ENCODE results near the gene NPL.

Gene NPL

DNA sequence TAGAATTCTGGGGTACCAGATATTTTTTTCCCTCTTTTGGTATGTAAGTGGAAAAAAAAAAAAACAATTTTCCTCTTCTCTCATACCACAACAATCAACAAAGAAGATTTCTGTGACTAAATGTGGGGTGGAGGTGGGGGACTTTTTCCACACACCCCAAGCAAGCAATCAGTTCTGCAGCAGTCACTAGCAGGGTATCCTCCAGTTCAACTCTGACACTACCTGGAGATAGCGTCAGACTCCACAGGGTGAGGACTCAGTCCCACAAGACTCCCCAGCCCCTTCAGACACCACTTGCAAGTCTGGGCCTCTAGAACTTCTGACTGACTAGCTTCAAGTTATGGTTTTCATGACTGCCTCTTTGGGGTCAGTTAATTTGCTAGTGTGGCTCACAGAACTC lies 55.8 kb downstream of the NPL start (continued):
- TF ChIP-seq, protein P1, sequence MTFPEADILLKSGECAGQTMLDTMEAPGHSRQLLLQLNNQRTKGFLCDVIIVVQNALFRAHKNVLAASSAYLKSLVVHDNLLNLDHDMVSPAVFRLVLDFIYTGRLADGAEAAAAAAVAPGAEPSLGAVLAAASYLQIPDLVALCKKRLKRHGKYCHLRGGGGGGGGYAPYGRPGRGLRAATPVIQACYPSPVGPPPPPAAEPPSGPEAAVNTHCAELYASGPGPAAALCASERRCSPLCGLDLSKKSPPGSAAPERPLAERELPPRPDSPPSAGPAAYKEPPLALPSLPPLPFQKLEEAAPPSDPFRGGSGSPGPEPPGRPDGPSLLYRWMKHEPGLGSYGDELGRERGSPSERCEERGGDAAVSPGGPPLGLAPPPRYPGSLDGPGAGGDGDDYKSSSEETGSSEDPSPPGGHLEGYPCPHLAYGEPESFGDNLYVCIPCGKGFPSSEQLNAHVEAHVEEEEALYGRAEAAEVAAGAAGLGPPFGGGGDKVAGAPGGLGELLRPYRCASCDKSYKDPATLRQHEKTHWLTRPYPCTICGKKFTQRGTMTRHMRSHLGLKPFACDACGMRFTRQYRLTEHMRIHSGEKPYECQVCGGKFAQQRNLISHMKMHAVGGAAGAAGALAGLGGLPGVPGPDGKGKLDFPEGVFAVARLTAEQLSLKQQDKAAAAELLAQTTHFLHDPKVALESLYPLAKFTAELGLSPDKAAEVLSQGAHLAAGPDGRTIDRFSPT (tag by site-specific recombination; IDR thresholded peaks at IDR 0.05) = no peak
- TF ChIP-seq ZFHX2 (tag by site-specific recombination; conservative IDR thresholded peaks at IDR 0.05) (no peak), ZNF169 (tag by site-specific recombination; IDR thresholded peaks at IDR 0.05) (no peak), ZNF248 (tag by site-specific recombination; IDR thresholded peaks at IDR 0.05) (no peak), ZBTB20 (tag by site-specific recombination; IDR thresholded peaks at IDR 0.05) (no peak), ZNF202 (tag by site-specific recombination; IDR thresholded peaks at IDR 0.05; ENCODE audit: borderline replicate concordance) (no peak), ZNF140 (tag by site-specific recombination; IDR thresholded peaks at IDR 0.05) (no peak)

DNA sequence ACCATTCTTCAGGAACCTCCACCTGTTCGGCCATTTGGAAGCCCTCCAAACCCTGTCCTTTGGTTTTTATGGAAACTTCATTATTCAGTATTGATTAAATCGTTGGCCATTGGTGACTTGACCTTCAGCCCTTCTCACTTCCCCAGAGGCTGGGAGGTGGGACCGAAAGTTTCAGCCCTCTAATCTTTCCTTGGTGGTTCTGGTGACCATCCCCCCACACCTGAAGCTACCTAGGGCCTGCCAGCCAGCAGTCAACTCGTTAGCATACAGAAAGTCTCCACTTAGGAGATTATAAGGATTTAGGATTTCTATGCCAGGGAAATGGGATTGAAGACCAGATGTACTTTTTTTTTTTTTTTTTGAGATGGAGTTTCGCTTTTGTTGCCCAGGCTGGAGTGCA lies 56.3 kb downstream of the NPL start:
- no peaks in the 10 kb centered on the region; the same call in none of the 2 replicates for H3K4me1 ChIP-seq (ENCODE audit: control insufficient read depth, insufficient read depth, low read length)
- no peak overlapping the region for H3K4me3 ChIP-seq (ENCODE audit: low read depth, low read length)
- no peak for TF ChIP-seq ZNF10 (tag by site-specific recombination; IDR thresholded peaks at IDR 0.05)
- TF ChIP-seq SP3 (tag by site-specific recombination; IDR thresholded peaks at IDR 0.05) = no peak
- no peak for TF ChIP-seq SETDB1 (IDR thresholded peaks at IDR 0.05; ENCODE audit: insufficient read length, low read length)
- TF ChIP-seq ZBTB8A (tag by site-specific recombination; IDR thresholded peaks at IDR 0.05) = no peak
- H3K9me3 ChIP-seq (ENCODE audit: control insufficient read depth, insufficient read depth, low read depth, low read length) = no peaks in the 10 kb centered on the region
- peaks cover 74 to 90% of the 10 kb centered on the region in 2 experiments for H3K36me3 ChIP-seq (ENCODE audit: control insufficient read depth in 2 of 2, insufficient read depth in 1 of 2, low read length in 2 of 2)
- ChIA-PET POLR2A (no interaction called here), CTCF (interaction anchor here (1.4 kb wide), 1 partner anchor 59 kb away, joined by 3 read pairs; no protein-coding TSS in a partner anchor)
- no peak overlapping the region for H3K27ac ChIP-seq (ENCODE audit: extremely low read depth, low read depth, low read length)

DNA sequence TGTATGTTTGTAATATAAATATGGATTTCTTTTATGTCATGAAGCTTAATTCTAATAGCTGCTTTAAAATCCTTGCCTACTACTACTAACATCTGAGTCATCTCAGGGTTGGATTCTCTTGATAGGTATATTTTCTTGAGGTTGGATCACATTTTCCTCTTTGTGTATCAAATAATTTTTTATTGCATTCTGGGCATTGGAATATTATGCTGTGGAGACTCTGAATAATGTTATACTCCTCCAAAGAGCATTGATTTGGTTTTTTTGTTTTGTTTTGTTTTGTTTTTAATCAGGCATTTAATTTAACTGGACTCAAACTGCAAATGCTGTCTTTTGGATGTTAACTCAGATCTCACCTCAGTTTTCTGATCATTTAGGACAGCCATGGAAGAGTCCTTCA lies 57.5 kb downstream of the NPL start:
- CTCF ChIA-PET = interaction anchor here (1.1 kb wide), 1 partner anchor 13 kb away, joined by 4 read pairs; no protein-coding TSS in a partner anchor
- Histone ChIP-seq H3K36me3 (ENCODE audit: control insufficient read depth in 2 of 2, insufficient read depth in 1 of 2, low read length in 2 of 2) (peaks cover 79 to 98% of the 10 kb centered on the region in 2 experiments), H3K27ac (ENCODE audit: extremely low read depth, low read depth, low read length) (no peak overlapping the region), H3K4me1 (ENCODE audit: control insufficient read depth, insufficient read depth, low read length) (no peaks in the 10 kb centered on the region; the same call in none of the 2 replicates), H3K4me3 (ENCODE audit: low read depth, low read length) (no peak overlapping the region), H3K9me3 (ENCODE audit: control insufficient read depth, insufficient read depth, low read depth, low read length) (no peaks in the 10 kb centered on the region)
- POLR2A ChIA-PET = no interaction called here
- no peak for TF ChIP-seq KLF1 (tag by site-specific recombination; IDR thresholded peaks at IDR 0.05)
- TF ChIP-seq ZNF146 (tag by site-specific recombination; IDR thresholded peaks at IDR 0.05) = peak; percentile 91

DNA sequence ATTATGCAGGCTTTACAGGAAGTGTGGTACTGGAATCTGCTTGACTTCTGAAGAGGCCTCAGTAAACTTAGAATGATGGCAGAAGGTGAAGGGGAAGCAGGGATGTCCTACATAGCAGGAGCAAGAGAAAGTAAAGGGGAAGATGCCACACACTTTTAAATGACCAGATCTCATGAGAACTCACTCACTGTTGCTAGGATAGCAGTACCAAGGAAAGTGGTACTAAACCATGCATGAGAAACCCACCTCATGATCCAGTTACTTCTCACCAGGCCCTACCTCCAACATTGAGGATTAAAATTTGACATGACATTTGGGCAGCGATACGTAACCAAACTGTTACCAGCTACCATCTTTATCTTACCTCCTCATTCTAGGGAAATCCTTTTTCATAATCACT lies 59.2 kb downstream of the NPL start:
- peak; percentile 90 for TF ChIP-seq PRDM1 (tag by site-specific recombination; IDR thresholded peaks at IDR 0.05)
- no peak for TF ChIP-seq ZNF37A (tag by site-specific recombination; IDR thresholded peaks at IDR 0.05)
- H3K36me3 ChIP-seq (ENCODE audit: control insufficient read depth in 2 of 2, insufficient read depth in 1 of 2, low read length in 2 of 2) = peaks cover 83 to 100% of the 10 kb centered on the region in 2 experiments
- no peaks in the 10 kb centered on the region for H3K4me1 ChIP-seq (ENCODE audit: control insufficient read depth, insufficient read depth, low read length)
- no peak overlapping the region for H3K27ac ChIP-seq (ENCODE audit: extremely low read depth, low read depth, low read length)
- POLR2A ChIA-PET = no interaction called here
- no peaks in the 10 kb centered on the region for H3K9me3 ChIP-seq (ENCODE audit: control insufficient read depth, insufficient read depth, low read depth, low read length)
- CTCF ChIA-PET = interaction anchor here (0.6 kb wide), 1 partner anchor 1269 kb away, joined by 3 read pairs; no protein-coding TSS in a partner anchor
- H3K4me3 ChIP-seq (ENCODE audit: low read depth, low read length) = no peak overlapping the region

DNA sequence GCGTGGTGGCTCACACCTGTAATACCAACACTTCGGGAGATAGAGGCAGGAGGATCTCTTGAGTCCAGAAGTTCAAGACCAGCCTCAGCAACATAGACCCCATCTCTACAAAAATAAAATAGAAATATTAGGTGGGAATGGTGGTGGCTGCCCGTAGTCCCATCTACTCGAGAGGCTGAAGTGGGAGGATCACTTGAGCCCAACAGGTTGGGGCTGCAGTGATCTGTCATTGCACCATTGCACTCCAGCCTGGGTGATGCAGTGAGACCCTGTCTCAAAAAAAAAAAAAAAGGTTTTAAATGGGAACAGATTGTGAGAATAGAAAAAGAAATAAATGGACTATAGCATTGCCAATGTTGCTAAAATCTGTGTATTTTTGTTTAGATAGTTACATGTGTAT lies 60.7 kb downstream of the NPL start:
- no peak overlapping the region for H3K27ac ChIP-seq (ENCODE audit: extremely low read depth, low read depth, low read length)
- POLR2A ChIA-PET = no interaction called here
- H3K9me3 ChIP-seq (ENCODE audit: control insufficient read depth, insufficient read depth, low read depth, low read length) = no peaks in the 10 kb centered on the region
- peaks cover 86 to 100% of the 10 kb centered on the region in 2 experiments for H3K36me3 ChIP-seq (ENCODE audit: control insufficient read depth in 2 of 2, insufficient read depth in 1 of 2, low read length in 2 of 2)
- CTCF ChIA-PET = interaction anchor here (0.7 kb wide), 1 partner anchor 326 kb away, joined by 3 read pairs; no protein-coding TSS in a partner anchor
- no peaks in the 10 kb centered on the region for H3K4me1 ChIP-seq (ENCODE audit: control insufficient read depth, insufficient read depth, low read length)
- H3K4me3 ChIP-seq (ENCODE audit: low read depth, low read length) = no peak overlapping the region
- TF ChIP-seq SCRT2 (tag by site-specific recombination; IDR thresholded peaks at IDR 0.05) = peak; percentile 56; the same call in 1 of the 2 replicates
- TF ChIP-seq, protein P2, sequence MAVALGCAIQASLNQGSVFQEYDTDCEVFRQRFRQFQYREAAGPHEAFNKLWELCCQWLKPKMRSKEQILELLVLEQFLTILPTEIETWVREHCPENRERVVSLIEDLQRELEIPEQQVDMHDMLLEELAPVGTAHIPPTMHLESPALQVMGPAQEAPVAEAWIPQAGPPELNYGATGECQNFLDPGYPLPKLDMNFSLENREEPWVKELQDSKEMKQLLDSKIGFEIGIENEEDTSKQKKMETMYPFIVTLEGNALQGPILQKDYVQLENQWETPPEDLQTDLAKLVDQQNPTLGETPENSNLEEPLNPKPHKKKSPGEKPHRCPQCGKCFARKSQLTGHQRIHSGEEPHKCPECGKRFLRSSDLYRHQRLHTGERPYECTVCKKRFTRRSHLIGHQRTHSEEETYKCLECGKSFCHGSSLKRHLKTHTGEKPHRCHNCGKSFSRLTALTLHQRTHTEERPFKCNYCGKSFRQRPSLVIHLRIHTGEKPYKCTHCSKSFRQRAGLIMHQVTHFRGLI (tag by site-specific recombination; IDR thresholded peaks at IDR 0.05) = peak; percentile 75; the same call in 1 of the 2 replicates
- peak; percentile 27; the same call in 1 of the 2 replicates for TF ChIP-seq SCRT1 (tag by site-specific recombination; IDR thresholded peaks at IDR 0.05; ENCODE audit: borderline replicate concordance)
- TF ChIP-seq ZNF16 (tag by site-specific recombination; IDR thresholded peaks at IDR 0.05; ENCODE audit: low read depth) = no peak
- TF ChIP-seq, protein P3, sequence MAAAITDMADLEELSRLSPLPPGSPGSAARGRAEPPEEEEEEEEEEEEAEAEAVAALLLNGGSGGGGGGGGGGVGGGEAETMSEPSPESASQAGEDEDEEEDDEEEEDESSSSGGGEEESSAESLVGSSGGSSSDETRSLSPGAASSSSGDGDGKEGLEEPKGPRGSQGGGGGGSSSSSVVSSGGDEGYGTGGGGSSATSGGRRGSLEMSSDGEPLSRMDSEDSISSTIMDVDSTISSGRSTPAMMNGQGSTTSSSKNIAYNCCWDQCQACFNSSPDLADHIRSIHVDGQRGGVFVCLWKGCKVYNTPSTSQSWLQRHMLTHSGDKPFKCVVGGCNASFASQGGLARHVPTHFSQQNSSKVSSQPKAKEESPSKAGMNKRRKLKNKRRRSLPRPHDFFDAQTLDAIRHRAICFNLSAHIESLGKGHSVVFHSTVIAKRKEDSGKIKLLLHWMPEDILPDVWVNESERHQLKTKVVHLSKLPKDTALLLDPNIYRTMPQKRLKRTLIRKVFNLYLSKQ (tag by site-specific recombination; IDR thresholded peaks at IDR 0.05; ENCODE audit: borderline replicate concordance) = no peak
- TF ChIP-seq ZNF701 (tag by site-specific recombination; IDR thresholded peaks at IDR 0.05) = no peak

Data from HEK293 (cell line).